A549 (cell line): ENCODE data around the gene PSMF1. TPM values are rescaled to one million over a fixed set of nuclear protein-coding genes. Genes with fewer than 3 reads are reported as not detected.

Source experiments
- ATAC-seq, 2 experiments: fragments of 200-7000 bp in 1 of 2; fragments of >200 bp in 1 of 2; cut with Nextera tagmentation in 1 of 2; cut with Tn5 transposase in 1 of 2; 3 replicates each; pipeline versions ENCODE4 v1.8.0 to v1.9.1; 2018 to 2020; ENCODE audit warnings: mild to moderate bottlenecking in 1 of 2, moderate library complexity in 1 of 2
- CTCF ChIA-PET: fragments of 300-600 bp; sonication (Branson Sonifier 250); formaldehyde crosslinking; extraction: SDS; loops from one replicate; lab custom pipeline; 2021; ENCODE audit warnings: antibody characterized with exemption, inconsistent platforms; lab: Yijun Ruan, JAX
- POLR2A ChIA-PET: fragments of 350-600 bp; formaldehyde crosslinking; extraction: SDS; loops from one replicate; lab custom pipeline; 2021; ENCODE audit warnings: antibody characterized with exemption, inconsistent platforms; lab: Yijun Ruan, JAX
- DNase-seq, 2 experiments: peaks; one replicate each; pipeline versions ENCODE4 v3.0.0 to v3.0.0-alpha.2; 2011 to 2016; ENCODE audit warnings: low read depth in 1 of 2, low spot score in 1 of 2
- FAIRE-seq: peaks from 2 replicates; lab custom pipeline; 2011; peaks lifted over from hg19 to GRCh38; lab: Jason Lieb, UNC
- H3K27ac ChIP-seq, 2 experiments: fragments of >200 bp; sonication (Bioruptor Twin); formaldehyde crosslinking; 3 replicates each; pipeline ENCODE4 v1.5.1; 2016 to 2017
- H3K4me1 ChIP-seq: fragments of >200 bp; sonication (Bioruptor Twin); formaldehyde crosslinking; 3 replicates; pipeline ENCODE4 v1.6.1; 2016
- H3K4me2 ChIP-seq: fragments of >200 bp; sonication (Bioruptor Twin); formaldehyde crosslinking; 3 replicates; pipeline ENCODE4 v1.6.1; 2016
- H3K4me3 ChIP-seq: fragments of >200 bp; sonication (Bioruptor Twin); formaldehyde crosslinking; 3 replicates; pipeline ENCODE4 v1.5.1; 2016
- H3K9me3 ChIP-seq: fragments of >200 bp; sonication (Bioruptor Twin); formaldehyde crosslinking; 3 replicates; pipeline ENCODE4 v1.6.1; 2016
- CBX2 ChIP-seq: fragments of 200-600 bp; sonication (generic); IDR thresholded peaks from 2 replicates; pipeline ENCODE4 v1.6.1; 2016; ENCODE audit warnings: low read depth, mild to moderate bottlenecking, borderline replicate concordance
- CEBPB ChIP-seq, 2 experiments: fragments of >200 bp in 1 of 2; sonication (Bioruptor Twin) in 1 of 2; formaldehyde crosslinking in 1 of 2; IDR thresholded peaks; 2 replicates each; pipeline ENCODE4 v1.6.1; 2012 to 2016
- CHD4 ChIP-seq: fragments of 200-600 bp; sonication (generic); IDR thresholded peaks from 2 replicates; pipeline ENCODE4 v1.6.1; 2016; ENCODE audit warnings: antibody characterized with exemption, mild to moderate bottlenecking, borderline replicate concordance
- E2F6 ChIP-seq: IDR thresholded peaks from 2 replicates; pipeline ENCODE4 v1.6.1; 2012; ENCODE audit warnings: low read depth, borderline replicate concordance
- EHMT2 ChIP-seq: fragments of 200-600 bp; sonication (generic); IDR thresholded peaks from 2 replicates; pipeline ENCODE4 v1.6.1; 2016; ENCODE audit warnings: antibody characterized with exemption, low read depth, mild to moderate bottlenecking, moderate library complexity
- FOXS1 ChIP-seq: fragments of 250-450 bp; sonication (Bioruptor Pico); IDR thresholded peaks from 2 replicates; pipeline ENCODE4 v1.5.0; 2020; ENCODE audit warnings: mild to moderate bottlenecking, moderate library complexity
- KDM5A ChIP-seq: fragments of 200-600 bp; sonication (generic); IDR thresholded peaks from 2 replicates; pipeline ENCODE4 v1.6.1; 2016; ENCODE audit warnings: antibody characterized with exemption, mild to moderate bottlenecking
- MAFK ChIP-seq: fragments of 450-650 bp; IDR thresholded peaks from 2 replicates; pipeline ENCODE4 v1.6.1; 2014; ENCODE audit not compliant: partially characterized antibody
- MAX ChIP-seq: IDR thresholded peaks from 2 replicates; pipeline ENCODE4 v1.6.1; 2012
- NPAS2 ChIP-seq: fragments of 250-450 bp; sonication (Bioruptor Pico); IDR thresholded peaks from 2 replicates; pipeline ENCODE4 v1.8.0; 2022; ENCODE audit warnings: mild to moderate bottlenecking, moderate library complexity, borderline replicate concordance
- NR3C1 ChIP-seq: fragments of >200 bp; sonication (Bioruptor Twin); formaldehyde crosslinking; IDR thresholded peaks from 3 replicates; pipeline ENCODE4 v1.6.1; 2017
- PBX3 ChIP-seq: IDR thresholded peaks from 2 replicates; pipeline ENCODE4 v1.6.1; 2012
- POLR2AphosphoS2 ChIP-seq: conservative IDR thresholded peaks from 2 replicates; pipeline ENCODE4 v1.6.1; 2012; ENCODE audit warnings: low read length, improper control_type of control experiment, inconsistent platforms
- REST ChIP-seq: fragments of 200-600 bp; sonication (generic); IDR thresholded peaks from 2 replicates; pipeline ENCODE4 v1.6.1; 2016; ENCODE audit warnings: antibody characterized with exemption, mild to moderate bottlenecking, moderate library complexity
- RNF2 ChIP-seq: fragments of 200-600 bp; sonication (generic); IDR thresholded peaks from 2 replicates; pipeline ENCODE4 v1.6.1; 2016; ENCODE audit warnings: low read depth, mild to moderate bottlenecking, antibody characterized with exemption, moderate library complexity, borderline replicate concordance
- SREBF2 ChIP-seq: fragments of 450-650 bp; IDR thresholded peaks from 2 replicates; pipeline ENCODE4 v1.6.1; 2014; ENCODE audit warnings: mild to moderate bottlenecking, moderate library complexity
- TP53 ChIP-seq: fragments of 250-450 bp; sonication (Bioruptor Pico); IDR thresholded peaks from 2 replicates; pipeline ENCODE4 v1.5.0; 2021; ENCODE audit warnings: mild to moderate bottlenecking, moderate library complexity
- ZC3H11A ChIP-seq: fragments of 450-650 bp; IDR thresholded peaks from 2 replicates; pipeline ENCODE4 v1.6.1; 2014; ENCODE audit warnings: antibody characterized with exemption, mild to moderate bottlenecking
- ZSCAN20 ChIP-seq: fragments of 250-450 bp; sonication (Bioruptor Pico); IDR thresholded peaks from 2 replicates; pipeline ENCODE4 v1.8.0; 2022; ENCODE audit warnings: mild to moderate bottlenecking, moderate library complexity
- WGBS: methylation state at CpG from one replicate; pipeline ENCODE4 v1.1.6; 2017; ENCODE audit errors: missing lambda C conversion rate; 5-methylcytosine and 5-hydroxymethylcytosine counted together
- polyA plus RNA-seq, 4 experiments: library from polyadenylated mRNA; depleted of rRNA in 3 of 4; stranded (reverse); fragments of >200 nt; fragmentation: RNase III in 1 of 4; extraction: RNeasy Plus Mini Kit Qiagen cat#74134 plus additional on column Dnase treatment in 1 of 4; gene quantifications; 2 replicates in 3 of 4; 3 replicates in 1 of 4; pipeline ENCODE4 v1.2.3, GENCODE V29; 2011 to 2017

The PSMF1 gene
- polyA plus RNA-seq, 2 of the 4 experiments (the other 2 are of a cell fraction): 123 to 157 TPM

GRCh38 chr20:1188347-1188746, 69.9 kb downstream of the PSMF1 start:
- TF ChIP-seq TP53 (CRISPR knock-in tag) (no peak), RNF2 (no peak), MAX (no peak), MAFK (no peak), REST (no peak), CBX2 (no peak), CEBPB (IDR thresholded peaks at IDR 0.05) (no peak), EHMT2 (no peak), ZSCAN20 (no peak), FOXS1 (CRISPR knock-in tag) (no peak), E2F6 (no peak), SREBF2 (no peak), KDM5A (no peak), CHD4 (no peak), POLR2AphosphoS2 (no peak), NPAS2 (no peak), PBX3 (no peak), NR3C1 (no peak)
- no peak overlapping the region for H3K4me3 ChIP-seq

GRCh38 chr20:1189827-1190226, 71.4 kb downstream of the PSMF1 start:
- FAIRE-seq (no peak), DNase-seq (no peak), ATAC-seq (no peak)
- Histone ChIP-seq H3K4me2 (no peak overlapping the region), H3K4me1 (peaks cover 16% of the 10 kb centered on the region), H3K9me3 (no peaks in the 10 kb centered on the region), H3K27ac (no peak overlapping the region), H3K4me3 (no peak overlapping the region)
- WGBS: 20% methylated on average over 1 of the region's 1 CpG
- ChIA-PET CTCF (interaction anchor here (1.4 to 1.7 kb wide), 2 partner anchors 10 to 233 kb away, joined by 3 to 9 read pairs; no protein-coding TSS in a partner anchor), POLR2A (interaction anchor here (0.8 kb wide), 1 partner anchor 267 kb away, joined by 4 read pairs; no protein-coding TSS in a partner anchor)
- TF ChIP-seq RNF2 (no peak), ZC3H11A (no peak), PBX3 (no peak)

More at GRCh38 chr20:1188347-1188746, 69.9 kb downstream of the PSMF1 start:
- 68% methylated on average over 1 of the region's 1 CpG for WGBS
- FAIRE-seq (no peak), DNase-seq (no peak), ATAC-seq (no peak)
- ChIA-PET POLR2A (no interaction called here), CTCF (interaction anchor here (1.5 to 2.9 kb wide), 3 partner anchors 64 to 80 kb away, joined by 3 to 8 read pairs (median 8); partner anchors contain the start of gene PSMF1)
- Histone ChIP-seq H3K4me1 (peaks cover 16% of the 10 kb centered on the region), H3K27ac (no peak overlapping the region), H3K9me3 (no peaks in the 10 kb centered on the region), H3K4me2 (no peak overlapping the region)
